Measurements from ENCODE around the gene ARMCX5.

GRCh38 chrX:102610905-102611304 lies 11.6 kb downstream of the ARMCX5 start:
- TF ChIP-seq POLR2A (IDR thresholded peaks at IDR 0.05) (no peak), CTCF (IDR thresholded peaks at IDR 0.05) (no peak)

Measured in suprapubic skin (tissue), 3 donors.